ENCODE results near the gene AKNAD1. TPM values are rescaled to one million over a fixed set of nuclear protein-coding genes. Genes with fewer than 3 reads are reported as not detected.

AKNAD1 gene
- total and polyA plus RNA-seq, 2 of the 8 experiments (the other 6 are each of a cell fraction or from before 2014, with no cell fraction given): not detected

DNA sequence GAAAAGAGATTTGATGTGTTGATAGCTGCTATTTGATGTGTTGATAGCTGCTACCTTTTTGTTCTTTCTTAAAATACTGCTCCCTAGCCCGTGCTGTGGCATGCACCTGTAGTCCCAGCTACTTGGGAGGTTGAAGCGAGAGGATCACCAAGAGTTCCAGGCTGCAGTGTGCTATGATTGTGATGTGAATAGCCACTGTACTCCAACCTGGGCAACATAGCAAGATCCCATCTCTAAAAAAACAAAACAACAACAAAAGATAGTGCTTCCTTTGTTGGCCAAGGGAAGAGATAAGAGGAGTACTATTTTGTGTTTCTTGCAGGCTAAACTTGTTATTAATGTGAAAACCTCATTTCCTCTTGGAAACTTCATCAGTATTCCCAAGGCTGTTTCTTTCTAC is 25.9 kb upstream of the AKNAD1 start:
- H3K4me1 ChIP-seq (replicated peaks in 1 of 4; ENCODE audit: control insufficient read depth in 3 of 4, insufficient read depth in 4 of 4, low read length in 3 of 4): no peaks in the 10 kb centered on the region
- no peaks in the 10 kb centered on the region for H3K9me3 ChIP-seq (ENCODE audit: insufficient read depth in 2 of 2, low read depth in 1 of 2, low read length in 1 of 2)
- H3K56ac ChIP-seq (replicated peaks; ENCODE audit: insufficient read length, low read depth, low read length): no peak overlapping the region
- no peak overlapping the region for H2AFZ ChIP-seq (ENCODE audit: low read length)
- no peaks in the 10 kb centered on the region for H3K23me2 ChIP-seq (ENCODE audit: low read depth, low read length)
- no peaks in the 10 kb centered on the region for H3K79me1 ChIP-seq (ENCODE audit: low read depth, low read length)
- no peak overlapping the region for H4K91ac ChIP-seq (replicated peaks; ENCODE audit: insufficient read length, low read length)
- H2BK12ac ChIP-seq (ENCODE audit: low read depth, low read length): no peak overlapping the region
- ChIA-PET POLR2A (ENCODE audit: partially characterized antibody) (no interaction called here), CTCF (ENCODE audit: partially characterized antibody) (interaction anchor here (1.3 kb wide), 2 partner anchors 54 to 55 kb away, joined by 4 to 5 read pairs; no protein-coding TSS in a partner anchor)
- no peaks in the 10 kb centered on the region for H3K36me3 ChIP-seq (ENCODE audit: control insufficient read depth in 2 of 4, insufficient read depth in 4 of 4, low read length in 3 of 4)
- no peak overlapping the region for H3K4ac ChIP-seq (replicated peaks; ENCODE audit: insufficient read length, low read depth, low read length)
- H3K27ac ChIP-seq (ENCODE audit: low read depth, low read length): no peak overlapping the region
- H3K4me2 ChIP-seq (ENCODE audit: insufficient read depth in 1 of 2, low read depth in 2 of 2, low read length in 2 of 2): no peak overlapping the region
- no peak overlapping the region for H4K8ac ChIP-seq (ENCODE audit: extremely low read depth, insufficient read depth, low read length)
- no peak overlapping the region for H3K23ac ChIP-seq (ENCODE audit: insufficient read length)
- no peak overlapping the region for H2BK20ac ChIP-seq (ENCODE audit: low read length)
- no peaks in the 10 kb centered on the region for H4K20me1 ChIP-seq (replicated peaks in 1 of 2; ENCODE audit: control insufficient read depth in 1 of 2, insufficient read depth in 2 of 2, low read length in 2 of 2)
- no peak overlapping the region for H3K18ac ChIP-seq (ENCODE audit: extremely low read depth, low read length)
- H2BK15ac ChIP-seq (ENCODE audit: low read length): no peak overlapping the region
- WGBS, 2 experiments (ENCODE audit: extremely low coverage in 1 of 2, insufficient coverage in 1 of 2, insufficient read length in 1 of 2, insufficient replicate concordance in 2 of 2, low coverage in 1 of 2, low lambda C conversion rate in 2 of 2, missing lambda C conversion rate in 1 of 2): 87% methylated on average over 2 of the region's 2 CpGs; no CpG with 5 or more reads in 1 of the 2 experiments
- H2AK5ac ChIP-seq (ENCODE audit: low read depth, low read length): no peak overlapping the region
- no peaks in the 10 kb centered on the region; a peak in 1 of 7 replicates for H3K27me3 ChIP-seq (replicated peaks in 1 of 4; ENCODE audit: control insufficient read depth in 3 of 4, extremely low read depth in 1 of 4, insufficient read depth in 3 of 4, low read length in 3 of 4)
- no peak overlapping the region for H3K14ac ChIP-seq (ENCODE audit: insufficient read length)
- no peak overlapping the region for H2BK5ac ChIP-seq (ENCODE audit: low read depth, low read length)
- peaks cover 0 to 22% of the 10 kb centered on the region in 2 experiments; a peak in 1 of 4 replicates for H3K79me2 ChIP-seq (ENCODE audit: control insufficient read depth in 1 of 2, insufficient read depth in 2 of 2, low read length in 2 of 2)
- DNase-seq (ENCODE audit: low read depth in 1 of 2, low spot score in 2 of 2): no peak
- FAIRE-seq: no peak
- no peak overlapping the region for H3K9ac ChIP-seq (replicated peaks in 1 of 4; ENCODE audit: extremely low read depth in 1 of 4, low read depth in 3 of 4, low read length in 3 of 4)
- H3K4me3 ChIP-seq (ENCODE audit: extremely low read depth in 1 of 4, insufficient read depth in 2 of 4, low read depth in 3 of 4, low read length in 4 of 4): no peak overlapping the region
- H2BK120ac ChIP-seq (replicated peaks; ENCODE audit: low read depth, low read length): no peak overlapping the region
- H4K5ac ChIP-seq (ENCODE audit: insufficient read length, low read depth, low read length): no peak overlapping the region
- TF ChIP-seq HDAC2 (IDR thresholded peaks at IDR 0.05; ENCODE audit: borderline replicate concordance in 1 of 2, low read depth in 2 of 2, low read length in 2 of 2) (no peak), EP300 (IDR thresholded peaks at IDR 0.05; ENCODE audit: borderline replicate concordance in 1 of 2, low read depth in 2 of 2, low read length in 2 of 2) (no peak)
